Adrenal gland (tissue), 5 donors: Measurements from ENCODE around the gene CCR9.

ENCODE experiments used
- CTCF ChIP-seq, 6 experiments: fragments of 450-650 bp in 4 of 6; fragments of 200-600 bp in 2 of 6; sonication (generic) in 1 of 6; IDR thresholded peaks; 1 replicate in 5 of 6; 2 replicates in 1 of 6; pipeline versions ENCODE4 v1.5.1 to v1.8.0; 2016 to 2021; ENCODE audit warnings: antibody characterized with exemption in 6 of 6, mild to moderate bottlenecking in 2 of 6, moderate library complexity in 1 of 6
- POLR2A ChIP-seq, 2 donors: fragments of 450-650 bp; IDR thresholded peaks; one replicate each; pipeline ENCODE4 v1.6.1; 2017; ENCODE audit warnings: antibody characterized with exemption in 2 of 2, mild to moderate bottlenecking in 2 of 2, moderate library complexity in 1 of 2
- donor health status: DM: no; HTN: no; CAD: no.

- TF ChIP-seq CTCF (IDR thresholded peaks at IDR 0.05), result no peak
- TF ChIP-seq POLR2A (IDR thresholded peaks at IDR 0.05), result no peak
These were observed 62.0 kb downstream of the CCR9 start for GRCh38 chr3:45948311-45948781.
